Smooth muscle cell (in vitro differentiated cells): ENCODE measurements around the gene TBC1D5. TPM values are rescaled to one million over a fixed set of nuclear protein-coding genes. Genes with fewer than 3 reads are reported as not detected.

ENCODE experiments used
- DNase-seq: peaks from one replicate; lab custom pipeline; 2025; ENCODE audit not compliant: unreplicated experiment; lab: John Stamatoyannopoulos, UW
- H2AFZ ChIP-seq: fragments of 200-600 bp; sonication (generic); 2 replicates; pipeline ENCODE4 v1.6.0; 2016; ENCODE audit warnings: antibody characterized with exemption, low read depth, mild to moderate bottlenecking
- H3F3A ChIP-seq: fragments of 200-600 bp; sonication (generic); 2 replicates; pipeline ENCODE4 v1.6.0; 2017; ENCODE audit warnings: antibody characterized with exemption, low read depth
- H3K27ac ChIP-seq: fragments of 200-600 bp; sonication (generic); 2 replicates; pipeline ENCODE4 v1.5.1; 2016; ENCODE audit warnings: low read depth, mild to moderate bottlenecking
- H3K27me3 ChIP-seq: fragments of 200-600 bp; sonication (generic); 2 replicates; pipeline ENCODE4 v1.6.1; 2016; ENCODE audit warnings: low read depth, mild to moderate bottlenecking
- H3K36me3 ChIP-seq: fragments of 200-600 bp; sonication (generic); 2 replicates; pipeline ENCODE4 v1.5.1; 2016; ENCODE audit warnings: low read depth
- H3K4me1 ChIP-seq: fragments of 200-600 bp; sonication (generic); 2 replicates; pipeline ENCODE4 v1.5.1; 2016; ENCODE audit warnings: low read depth
- H3K4me2 ChIP-seq: fragments of 200-600 bp; sonication (generic); 2 replicates; pipeline ENCODE4 v1.6.0; 2016; ENCODE audit warnings: mild to moderate bottlenecking
- H3K4me3 ChIP-seq: fragments of 200-600 bp; sonication (generic); 2 replicates; pipeline ENCODE4 v1.5.1; 2016; ENCODE audit warnings: mild to moderate bottlenecking
- H3K79me2 ChIP-seq: fragments of 200-600 bp; sonication (generic); 2 replicates; pipeline ENCODE4 v1.6.0; 2016; ENCODE audit warnings: low read depth, mild to moderate bottlenecking
- H3K9ac ChIP-seq: fragments of 200-600 bp; sonication (generic); 2 replicates; pipeline ENCODE4 v1.6.0; 2016; ENCODE audit warnings: low read depth
- H3K9me3 ChIP-seq: fragments of 200-600 bp; sonication (generic); replicated peaks from 2 replicates; pipeline ENCODE4 v1.5.1; 2016; ENCODE audit warnings: low read depth
- H4K20me1 ChIP-seq: fragments of 200-600 bp; sonication (generic); 2 replicates; pipeline ENCODE4 v1.6.0; 2016; ENCODE audit warnings: low read depth
- WGBS: methylation state at CpG from one replicate; pipeline ENCODE4 v1.1.7; 2016; ENCODE audit warnings: low lambda C conversion rate; 5-methylcytosine and 5-hydroxymethylcytosine counted together
- polyA plus RNA-seq: library from polyadenylated mRNA; unstranded; fragments of >200 nt; fragmentation: Nextera tagmentation; extraction: Ambion mirVana; gene quantifications from 2 replicates; pipeline ENCODE4 v1.2.1, GENCODE V29; 2016
- total RNA-seq: library from RNA; depleted of rRNA; stranded (reverse); fragments of >200 nt; gene quantifications from 2 replicates; pipeline ENCODE4 v1.2.3, GENCODE V29; 2014
- TF ChIP-seq, protein P1 (sequence below): fragments of 200-600 bp; sonication (generic); IDR thresholded peaks from 2 replicates; pipeline ENCODE4 v1.5.1; 2017; ENCODE audit warnings: borderline replicate concordance, mild to moderate bottlenecking, antibody characterized with exemption; ENCODE audit not compliant: insufficient read depth, poor library complexity, severe bottlenecking

The TBC1D5 gene
- total and polyA plus RNA-seq, 2 experiments from 2014 or later = 14.6 to 35.3 TPM

DNA sequence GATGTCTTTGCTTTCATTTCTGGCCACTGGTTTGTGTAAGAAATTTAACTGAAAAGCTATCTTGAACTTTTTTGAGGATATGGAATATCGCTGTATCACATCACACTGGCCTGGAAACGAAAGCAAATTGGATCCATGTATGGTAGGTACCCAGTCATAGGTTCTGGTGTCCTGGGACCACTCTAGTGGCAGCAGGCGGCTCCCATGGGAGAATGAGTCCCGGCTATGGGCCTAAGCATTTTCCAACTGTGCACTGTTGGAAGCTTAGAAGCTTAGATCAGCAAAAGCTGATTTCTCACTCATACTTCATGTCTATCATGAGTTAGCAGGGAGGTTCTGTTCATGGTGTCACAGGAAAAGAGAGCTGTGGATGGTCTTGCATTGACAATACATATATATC lies 534.5 kb downstream of the TBC1D5 start:
- H3K4me1 ChIP-seq = no peaks in the 10 kb centered on the region
- H2AFZ ChIP-seq = no peak overlapping the region
- no peak for DNase-seq
- H3F3A ChIP-seq = no peaks in the 10 kb centered on the region
- no peak overlapping the region for H3K4me3 ChIP-seq
- H4K20me1 ChIP-seq = no peaks in the 10 kb centered on the region
- H3K27me3 ChIP-seq = no peaks in the 10 kb centered on the region
- no peak overlapping the region for H3K4me2 ChIP-seq
- no peak overlapping the region for H3K9ac ChIP-seq
- WGBS = 94% methylated on average over 4 of the region's 4 CpGs
- no peaks in the 10 kb centered on the region for H3K79me2 ChIP-seq
- no peaks in the 10 kb centered on the region for H3K36me3 ChIP-seq
- no peak overlapping the region for H3K27ac ChIP-seq
- no peaks in the 10 kb centered on the region for H3K9me3 ChIP-seq
- TF ChIP-seq, protein P1, sequence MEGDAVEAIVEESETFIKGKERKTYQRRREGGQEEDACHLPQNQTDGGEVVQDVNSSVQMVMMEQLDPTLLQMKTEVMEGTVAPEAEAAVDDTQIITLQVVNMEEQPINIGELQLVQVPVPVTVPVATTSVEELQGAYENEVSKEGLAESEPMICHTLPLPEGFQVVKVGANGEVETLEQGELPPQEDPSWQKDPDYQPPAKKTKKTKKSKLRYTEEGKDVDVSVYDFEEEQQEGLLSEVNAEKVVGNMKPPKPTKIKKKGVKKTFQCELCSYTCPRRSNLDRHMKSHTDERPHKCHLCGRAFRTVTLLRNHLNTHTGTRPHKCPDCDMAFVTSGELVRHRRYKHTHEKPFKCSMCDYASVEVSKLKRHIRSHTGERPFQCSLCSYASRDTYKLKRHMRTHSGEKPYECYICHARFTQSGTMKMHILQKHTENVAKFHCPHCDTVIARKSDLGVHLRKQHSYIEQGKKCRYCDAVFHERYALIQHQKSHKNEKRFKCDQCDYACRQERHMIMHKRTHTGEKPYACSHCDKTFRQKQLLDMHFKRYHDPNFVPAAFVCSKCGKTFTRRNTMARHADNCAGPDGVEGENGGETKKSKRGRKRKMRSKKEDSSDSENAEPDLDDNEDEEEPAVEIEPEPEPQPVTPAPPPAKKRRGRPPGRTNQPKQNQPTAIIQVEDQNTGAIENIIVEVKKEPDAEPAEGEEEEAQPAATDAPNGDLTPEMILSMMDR = no peak

GRCh38 chr3:17207019-17207418 lies 535.4 kb downstream of the TBC1D5 start:
- Histone ChIP-seq H3K27me3 (no peaks in the 10 kb centered on the region), H3K9me3 (peaks cover 3% of the 10 kb centered on the region), H3K9ac (no peak overlapping the region), H3K27ac (no peak overlapping the region), H3K4me2 (no peak overlapping the region), H4K20me1 (no peaks in the 10 kb centered on the region), H3K4me3 (no peak overlapping the region), H3K36me3 (no peaks in the 10 kb centered on the region), H3K79me2 (no peaks in the 10 kb centered on the region), H3F3A (no peaks in the 10 kb centered on the region), H3K4me1 (no peaks in the 10 kb centered on the region), H2AFZ (no peak overlapping the region)
- no peak for DNase-seq
- TF ChIP-seq, protein P1 = no peak

- DNase-seq = no peak
- Histone ChIP-seq H4K20me1 (no peaks in the 10 kb centered on the region), H3F3A (no peaks in the 10 kb centered on the region), H3K27me3 (no peaks in the 10 kb centered on the region), H3K4me3 (no peak overlapping the region), H3K4me2 (no peak overlapping the region), H3K9ac (no peak overlapping the region), H3K9me3 (peaks cover 3% of the 10 kb centered on the region), H3K79me2 (no peaks in the 10 kb centered on the region), H3K4me1 (no peaks in the 10 kb centered on the region), H3K36me3 (no peaks in the 10 kb centered on the region), H2AFZ (no peak overlapping the region), H3K27ac (no peak overlapping the region)
- WGBS = 79% methylated on average over 3 of the region's 3 CpGs
- TF ChIP-seq, protein P1 = no peak
These were observed 538.3 kb downstream of the TBC1D5 start for GRCh38 chr3:17204049-17204650.

- Histone ChIP-seq H4K20me1 (no peaks in the 10 kb centered on the region), H3K9ac (no peak overlapping the region), H2AFZ (no peak overlapping the region), H3K4me2 (no peak overlapping the region), H3K36me3 (no peaks in the 10 kb centered on the region), H3K79me2 (no peaks in the 10 kb centered on the region), H3K27me3 (no peaks in the 10 kb centered on the region), H3K4me3 (no peak overlapping the region), H3K27ac (no peak overlapping the region), H3K9me3 (peaks cover 3% of the 10 kb centered on the region), H3K4me1 (no peaks in the 10 kb centered on the region), H3F3A (no peaks in the 10 kb centered on the region)
- DNase-seq = no peak
- WGBS = 98% methylated on average over 2 of the region's 2 CpGs
- TF ChIP-seq, protein P1 = no peak
These were observed 540.9 kb downstream of the TBC1D5 start for GRCh38 chr3:17201538-17201937.
